Measurements from ENCODE around the gene SRC. TPM values are rescaled to one million over a fixed set of nuclear protein-coding genes. Genes with fewer than 3 reads are reported as not detected.

SRC gene
- total RNA-seq, 1 experiment from 2014 or later, result 23.3 TPM

GRCh38 chr20:37359836-37360235 is 13.9 kb downstream of the SRC start:
- intact Hi-C loops (cut with micrococcal nuclease; ENCODE audit: unreplicated experiment), result no loop called here
- ChIA-PET CTCF (no interaction called here), POLR2A (ENCODE audit: low non-redundant PET) (no interaction called here)

GRCh38 chr20:37360391-37361115 is 14.6 kb downstream of the SRC start:
- no TSS peak for BruUV-seq (replicated peaks)
- Histone ChIP-seq H3K4me3 (ENCODE audit: low read depth, low read length, poor library complexity, severe bottlenecking) (no peak overlapping the region), H3K4me1 (ENCODE audit: insufficient read depth, low read length, poor library complexity, severe bottlenecking) (no peaks in the 10 kb centered on the region), H3K36me3 (ENCODE audit: insufficient read depth, low read length, poor library complexity, severe bottlenecking) (peaks cover 2% of the 10 kb centered on the region), H3K9me3 (ENCODE audit: low read depth, low read length, poor library complexity, severe bottlenecking) (no peaks in the 10 kb centered on the region), H3K27ac (ENCODE audit: low read depth, low read length, poor library complexity, severe bottlenecking) (no peak overlapping the region), H3K27me3 (replicated peaks; ENCODE audit: insufficient read depth, low read depth, low read length, poor library complexity) (no peaks in the 10 kb centered on the region)
- ChIA-PET POLR2A (ENCODE audit: low non-redundant PET) (no interaction called here), CTCF (no interaction called here)
- intact Hi-C loops (cut with micrococcal nuclease; ENCODE audit: unreplicated experiment), result no loop called here
- TF ChIP-seq EZH2 (IDR thresholded peaks at IDR 0.05; ENCODE audit: borderline replicate concordance, low read depth, low read length, poor library complexity, severe bottlenecking) (no peak), CTCF (conservative IDR thresholded peaks at IDR 0.05; ENCODE audit: low read depth, low read length) (no peak)
- DNase-seq (ENCODE audit: low spot score), result no peak

More at GRCh38 chr20:37359836-37360235, 13.9 kb downstream of the SRC start:
- Histone ChIP-seq H3K36me3 (ENCODE audit: insufficient read depth, low read length, poor library complexity, severe bottlenecking) (no peaks in the 10 kb centered on the region), H3K27ac (ENCODE audit: low read depth, low read length, poor library complexity, severe bottlenecking) (no peak overlapping the region), H3K9me3 (ENCODE audit: low read depth, low read length, poor library complexity, severe bottlenecking) (no peaks in the 10 kb centered on the region), H3K27me3 (replicated peaks; ENCODE audit: insufficient read depth, low read depth, low read length, poor library complexity) (no peaks in the 10 kb centered on the region), H3K4me1 (ENCODE audit: insufficient read depth, low read length, poor library complexity, severe bottlenecking) (no peaks in the 10 kb centered on the region), H3K4me3 (ENCODE audit: low read depth, low read length, poor library complexity, severe bottlenecking) (no peak overlapping the region)
- no TSS peak for BruUV-seq (replicated peaks)
- TF ChIP-seq CTCF (conservative IDR thresholded peaks at IDR 0.05; ENCODE audit: low read depth, low read length), result no peak
- no peak for TF ChIP-seq EZH2 (IDR thresholded peaks at IDR 0.05; ENCODE audit: borderline replicate concordance, low read depth, low read length, poor library complexity, severe bottlenecking)
- DNase-seq (ENCODE audit: low spot score), result no peak

DNA sequence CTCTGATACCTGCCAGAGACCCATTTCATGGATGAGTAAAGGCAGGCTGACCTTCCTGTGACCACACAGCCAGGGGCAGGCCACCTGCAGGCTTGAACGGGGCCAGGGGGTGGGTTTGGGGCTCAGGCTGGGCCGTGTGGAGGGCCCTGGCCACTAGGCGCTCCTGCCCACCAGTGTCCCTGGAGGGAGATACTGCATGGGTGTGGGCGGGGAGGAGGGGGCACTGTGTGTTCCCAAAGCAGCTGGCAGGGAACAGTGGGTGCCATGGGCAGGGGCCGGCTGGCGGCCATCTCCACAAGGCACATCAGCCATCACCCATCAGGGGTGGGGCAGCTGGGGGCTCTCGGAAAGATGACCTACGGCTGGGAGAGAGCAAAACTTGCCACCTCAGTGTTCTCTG is 15.4 kb downstream of the SRC start:
- no TSS peak for BruUV-seq (replicated peaks)
- CTCF ChIA-PET, result no interaction called here
- Histone ChIP-seq H3K27ac (ENCODE audit: low read depth, low read length, poor library complexity, severe bottlenecking) (no peak overlapping the region), H3K27me3 (replicated peaks; ENCODE audit: insufficient read depth, low read depth, low read length, poor library complexity) (no peaks in the 10 kb centered on the region), H3K9me3 (ENCODE audit: low read depth, low read length, poor library complexity, severe bottlenecking) (no peaks in the 10 kb centered on the region), H3K4me1 (ENCODE audit: insufficient read depth, low read length, poor library complexity, severe bottlenecking) (no peaks in the 10 kb centered on the region), H3K4me3 (ENCODE audit: low read depth, low read length, poor library complexity, severe bottlenecking) (no peak overlapping the region), H3K36me3 (ENCODE audit: insufficient read depth, low read length, poor library complexity, severe bottlenecking) (peaks cover 9% of the 10 kb centered on the region)
- POLR2A ChIA-PET (ENCODE audit: low non-redundant PET), result no interaction called here
- DNase-seq (ENCODE audit: low spot score), result no peak
- TF ChIP-seq EZH2 (IDR thresholded peaks at IDR 0.05; ENCODE audit: borderline replicate concordance, low read depth, low read length, poor library complexity, severe bottlenecking) (no peak), CTCF (conservative IDR thresholded peaks at IDR 0.05; ENCODE audit: low read depth, low read length) (no peak)
- intact Hi-C loops (cut with micrococcal nuclease; ENCODE audit: unreplicated experiment), result no loop called here

Data from A673 (cell line).